ENCODE data around the gene GPR4. TPM values are rescaled to one million over a fixed set of nuclear protein-coding genes. Genes with fewer than 3 reads are reported as not detected.
A peak's percentile ranks its signal among the peaks of the same experiment; 100 is the strongest.
"Not testable (repeated sequence)": the region's sequence is repeated elsewhere in the genome, so short reads cannot be mapped to it uniquely, and the experiment has no call there.

Gene GPR4
- total RNA-seq, 1 donor from 2014 or later, result 5.4 TPM

DNA sequence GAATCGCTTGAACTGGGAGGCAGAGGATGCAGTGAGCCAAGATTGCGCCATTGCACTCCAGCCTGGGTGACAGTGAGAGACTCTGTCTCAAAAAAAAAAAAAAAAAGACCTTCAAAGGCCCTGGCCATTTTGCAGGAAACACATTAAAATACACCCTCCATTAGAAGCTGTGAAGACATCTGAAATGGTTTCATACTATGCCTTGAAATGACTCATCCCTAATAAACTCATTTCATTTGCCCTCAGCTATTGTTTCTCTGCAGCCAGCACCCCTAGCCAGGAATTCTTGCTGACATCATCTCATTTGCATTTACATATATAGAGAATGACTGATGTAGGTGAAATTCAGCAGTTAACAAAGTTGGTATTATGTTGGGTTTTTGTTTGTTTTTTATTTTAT lies 28.5 kb upstream of the GPR4 start:
- ATAC-seq (no peak), DNase-seq (ENCODE audit: missing footprints) (no peak)
- intact Hi-C loops (cut with DNase I), result no loop called here

DNA sequence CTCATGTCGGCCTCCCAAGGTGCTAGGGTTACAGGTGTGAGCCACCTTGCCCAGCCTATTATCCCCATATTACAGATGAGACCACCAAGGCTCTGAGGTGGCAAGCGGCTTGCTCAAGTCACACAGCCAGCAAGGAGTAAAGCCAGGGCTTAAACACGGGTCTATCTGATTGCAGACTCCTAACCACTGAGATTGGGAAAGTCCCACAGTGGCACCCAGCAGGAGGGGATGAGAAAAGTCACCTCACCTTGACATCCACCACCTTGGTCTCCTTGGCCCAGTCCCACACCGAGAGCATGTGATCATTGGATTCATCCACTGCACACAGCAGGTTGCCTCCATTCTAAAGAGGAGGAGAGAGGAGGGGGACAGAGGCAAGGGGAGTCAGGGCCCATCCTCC lies 27.7 kb upstream of the GPR4 start:
- DNase-seq (ENCODE audit: missing footprints), result no peak
- no peak for ATAC-seq
- intact Hi-C loops (cut with DNase I), result no loop called here

DNA sequence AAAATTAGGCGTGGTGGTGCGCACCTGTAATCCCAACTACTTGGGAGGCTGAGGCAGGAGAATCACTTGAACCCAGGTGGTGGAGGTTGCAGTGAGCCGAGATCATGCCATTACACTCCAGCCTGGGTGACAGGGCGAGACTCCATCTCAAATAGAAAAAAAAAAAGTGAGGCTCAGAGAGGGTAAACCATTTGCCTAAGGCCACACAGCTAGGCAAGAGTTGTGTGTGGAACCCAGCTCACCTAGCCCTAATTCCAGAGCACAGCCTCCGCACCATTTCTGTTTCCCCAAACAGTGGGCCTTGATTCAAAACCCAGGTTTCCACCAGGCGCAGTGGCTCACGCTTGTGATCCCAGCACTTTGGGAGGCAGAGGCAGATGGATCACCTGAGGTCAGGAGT lies 26.2 kb upstream of the GPR4 start:
- DNase-seq (ENCODE audit: missing footprints); ATAC-seq; intact Hi-C loops (cut with DNase I): not testable (repeated sequence)

DNA sequence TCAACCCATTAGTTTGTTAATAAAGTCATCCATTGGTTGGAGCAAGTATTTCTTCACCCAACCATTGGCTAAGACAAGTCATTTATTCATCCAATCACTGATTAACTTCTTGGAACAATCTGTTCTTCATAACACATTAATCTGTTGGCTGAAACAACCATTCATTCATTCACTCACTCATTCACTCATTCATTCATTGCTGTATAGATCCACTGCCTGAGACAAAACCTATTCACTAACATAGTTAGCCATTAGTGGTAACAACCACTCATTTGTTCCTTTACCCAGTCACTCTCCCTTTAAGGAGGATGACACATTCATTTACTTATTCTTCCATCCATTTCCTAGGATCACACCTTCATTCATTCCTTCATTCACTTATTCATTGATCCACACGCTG lies 22.0 kb upstream of the GPR4 start:
- intact Hi-C loops (cut with DNase I), result no loop called here
- DNase-seq (ENCODE audit: missing footprints) (no peak), ATAC-seq (no peak)

DNA sequence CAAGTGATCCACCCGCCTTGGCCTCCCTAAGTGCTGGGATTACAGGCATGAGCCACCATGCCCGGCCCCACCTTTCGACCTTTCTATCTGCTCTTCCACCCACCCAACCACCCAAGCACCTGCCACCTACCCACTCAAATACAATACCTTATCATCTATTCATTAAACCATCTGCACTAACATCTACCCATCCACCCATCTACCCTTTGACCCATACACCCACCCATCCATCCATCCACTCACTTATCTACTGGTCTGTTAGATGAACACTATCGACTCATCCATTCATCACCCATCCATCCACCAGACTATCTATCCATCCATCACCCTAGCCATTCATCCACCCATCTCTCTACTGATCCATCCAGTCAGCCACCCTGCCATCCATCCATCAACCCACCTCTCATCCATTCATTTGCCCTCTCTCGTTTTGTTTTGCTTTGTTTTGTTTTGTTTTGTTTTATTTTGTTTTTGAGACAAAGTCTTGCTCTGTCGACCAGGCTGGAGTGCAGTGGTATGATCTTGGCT lies 20.0 kb upstream of the GPR4 start:
- intact Hi-C loops (cut with DNase I), result no loop called here
- ATAC-seq, result no peak
- DNase-seq (ENCODE audit: missing footprints), result no peak

DNA sequence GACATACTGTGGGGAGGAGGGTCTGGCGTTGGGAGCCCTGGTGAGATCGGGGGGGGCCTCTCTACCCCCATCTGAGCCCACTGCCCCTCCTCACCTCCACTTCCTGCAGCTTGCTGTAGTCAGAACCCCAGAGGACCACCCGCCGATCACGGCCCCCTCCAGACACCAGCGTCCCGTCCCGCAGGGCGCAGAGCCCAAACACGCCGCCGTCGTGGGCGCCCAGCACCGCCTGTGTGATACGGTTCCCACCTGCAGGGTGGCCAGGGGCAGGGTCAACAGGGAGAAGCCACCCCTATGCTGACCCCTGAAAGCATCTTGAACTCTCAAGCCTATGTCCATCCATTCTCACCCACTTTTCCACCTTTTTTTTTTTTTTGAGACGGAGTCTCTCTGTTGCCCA lies 19.4 kb upstream of the GPR4 start:
- DNase-seq (ENCODE audit: missing footprints), result no peak
- no peak for ATAC-seq
- intact Hi-C loops (cut with DNase I), result no loop called here

DNA sequence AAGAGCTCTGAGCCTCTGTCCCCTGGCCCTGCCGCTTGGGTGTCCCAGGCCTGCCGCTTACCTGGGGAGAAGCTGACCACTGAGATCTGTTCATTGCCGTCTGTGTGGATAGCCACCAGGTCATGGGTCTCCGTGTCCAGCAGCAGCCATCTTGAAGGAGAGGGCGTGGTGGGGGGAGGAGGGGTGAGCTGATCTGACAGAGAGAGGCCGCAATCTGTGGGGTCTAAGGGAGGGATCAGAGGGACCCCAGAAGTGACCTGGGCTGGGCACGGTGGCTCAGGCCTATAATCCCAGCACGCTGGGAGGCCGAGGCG lies 14.6 kb upstream of the GPR4 start:
- intact Hi-C loops (cut with DNase I), result no loop called here
- DNase-seq (ENCODE audit: missing footprints) (no peak), ATAC-seq (no peak)

DNA sequence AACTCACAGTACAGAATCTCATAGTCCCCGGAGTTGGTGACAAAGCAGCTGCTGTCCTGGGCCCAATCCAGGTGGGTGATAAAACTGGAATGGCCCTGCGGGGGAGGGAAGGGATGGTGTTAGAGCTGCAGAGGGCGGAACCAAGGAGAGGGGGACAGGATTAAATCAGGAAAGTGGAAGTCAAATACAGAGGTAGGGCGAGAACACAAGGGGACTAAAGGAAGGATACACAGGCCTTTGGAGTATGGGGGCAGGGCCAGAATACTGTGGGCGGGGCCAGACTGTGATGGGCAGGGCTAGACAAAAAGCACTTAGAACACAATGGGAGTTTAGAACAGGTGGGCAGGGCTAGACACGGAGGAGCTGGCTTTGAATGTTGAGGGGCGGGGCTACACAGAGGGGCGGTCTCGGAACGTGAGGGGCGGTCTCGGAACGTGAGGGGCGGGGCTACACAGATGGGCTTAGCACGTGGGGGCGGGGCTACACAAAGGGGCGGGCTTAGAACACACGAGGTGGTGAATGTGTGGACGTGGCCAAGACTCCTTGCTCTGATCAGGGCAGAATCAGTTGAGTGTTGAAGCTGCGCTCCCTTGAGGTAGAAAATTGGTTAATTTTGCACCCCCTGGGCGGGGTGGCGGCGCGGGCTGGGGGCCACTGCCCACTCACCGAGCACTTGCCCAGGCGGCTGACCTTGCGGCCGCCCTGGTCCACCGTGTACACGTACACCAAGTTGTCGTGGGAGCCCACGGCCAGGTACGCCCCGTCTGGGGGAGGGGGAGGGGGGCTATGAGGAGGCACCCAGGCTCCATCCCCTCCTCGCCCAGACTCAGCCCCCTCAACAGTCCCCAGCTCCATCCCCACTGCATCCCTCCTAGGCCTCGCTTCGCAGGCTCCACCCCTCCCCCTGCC lies 14.0 kb upstream of the GPR4 start:
- DNase-seq (ENCODE audit: missing footprints) (peak; percentile 82), ATAC-seq (peak; percentile 79)
- intact Hi-C loops (cut with DNase I), result no loop called here

DNA sequence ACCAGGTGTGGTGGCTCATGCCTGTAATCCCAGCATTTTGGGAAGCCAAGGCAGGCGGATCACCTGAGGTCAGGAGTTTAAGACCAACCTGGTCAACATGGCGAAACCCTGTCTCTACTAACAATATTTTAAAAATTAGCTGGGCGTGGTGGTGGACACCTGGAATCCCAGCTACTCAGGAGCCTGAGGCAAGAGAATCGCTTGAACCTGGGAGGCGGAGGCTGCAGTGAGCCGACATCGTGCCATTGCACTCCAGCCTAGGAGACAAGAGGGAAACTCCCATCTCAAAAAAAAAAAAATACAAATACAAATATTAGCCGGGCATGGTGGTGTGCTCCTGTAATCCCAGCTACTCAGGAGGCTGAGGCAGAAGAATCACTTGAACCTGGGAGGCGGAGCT lies 13.0 kb upstream of the GPR4 start:
- ATAC-seq; intact Hi-C loops (cut with DNase I); DNase-seq (ENCODE audit: missing footprints): not testable (repeated sequence)

DNA sequence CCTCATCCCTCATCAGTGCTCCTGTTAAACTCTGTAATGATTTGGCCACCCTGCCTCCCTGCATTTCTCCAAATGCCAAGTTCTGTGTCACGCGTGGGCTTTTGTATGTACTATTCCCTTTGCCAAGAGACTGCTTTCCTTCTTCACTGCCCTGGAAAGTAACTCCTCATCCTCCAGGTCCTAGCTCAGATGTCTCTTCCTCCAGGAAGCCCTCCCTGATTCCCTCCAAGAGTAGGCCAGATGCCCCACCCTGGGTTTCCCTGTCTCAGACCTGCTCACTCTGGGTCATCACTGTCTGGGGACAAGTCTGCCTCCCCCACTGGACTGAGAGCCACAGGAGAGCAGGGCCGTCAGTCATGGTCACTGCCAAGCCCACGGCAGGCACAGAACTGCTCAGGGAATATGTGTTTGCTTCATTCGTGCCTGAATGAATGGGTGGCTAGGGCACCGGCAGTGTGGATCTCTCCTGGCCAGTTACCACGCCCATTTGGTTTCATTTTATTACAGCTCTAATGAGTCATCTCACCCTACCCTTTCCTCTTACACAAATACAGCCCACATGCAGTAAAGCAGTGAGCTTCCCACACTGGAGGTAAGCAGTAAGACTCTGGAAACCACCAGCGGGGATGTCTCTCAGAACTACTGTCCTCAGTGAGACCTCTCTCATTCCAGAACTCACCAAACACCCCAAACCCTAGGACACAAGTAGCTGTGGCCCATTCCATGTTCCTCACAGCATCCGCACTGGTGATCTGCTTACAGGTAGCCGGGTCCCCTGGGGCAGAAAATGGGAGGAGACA lies 12.1 kb upstream of the GPR4 start:
- ATAC-seq, result no peak
- DNase-seq (ENCODE audit: missing footprints), result no peak
- intact Hi-C loops (cut with DNase I), result no loop called here

DNA sequence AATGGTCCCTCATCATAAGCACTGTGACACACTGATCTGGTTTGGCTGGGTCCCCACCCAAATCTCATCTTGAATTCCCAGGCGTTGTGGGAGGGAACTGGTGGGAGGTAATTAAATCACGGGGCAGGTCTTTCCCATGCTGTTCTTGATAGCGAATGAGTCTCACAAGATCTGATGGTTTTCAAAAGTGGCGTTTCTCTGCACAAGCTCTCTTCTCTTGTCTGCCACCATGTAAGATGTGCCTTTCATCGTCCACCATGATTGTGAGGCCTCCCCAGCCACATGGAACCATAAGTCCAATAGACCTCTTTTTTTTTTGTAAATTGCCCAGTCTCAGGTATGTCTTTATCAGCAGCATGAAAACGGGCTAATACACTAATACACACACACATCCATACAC lies 6.9 kb upstream of the GPR4 start:
- ATAC-seq (no peak), DNase-seq (ENCODE audit: missing footprints) (no peak)
- intact Hi-C loops (cut with DNase I), result no loop called here

DNA sequence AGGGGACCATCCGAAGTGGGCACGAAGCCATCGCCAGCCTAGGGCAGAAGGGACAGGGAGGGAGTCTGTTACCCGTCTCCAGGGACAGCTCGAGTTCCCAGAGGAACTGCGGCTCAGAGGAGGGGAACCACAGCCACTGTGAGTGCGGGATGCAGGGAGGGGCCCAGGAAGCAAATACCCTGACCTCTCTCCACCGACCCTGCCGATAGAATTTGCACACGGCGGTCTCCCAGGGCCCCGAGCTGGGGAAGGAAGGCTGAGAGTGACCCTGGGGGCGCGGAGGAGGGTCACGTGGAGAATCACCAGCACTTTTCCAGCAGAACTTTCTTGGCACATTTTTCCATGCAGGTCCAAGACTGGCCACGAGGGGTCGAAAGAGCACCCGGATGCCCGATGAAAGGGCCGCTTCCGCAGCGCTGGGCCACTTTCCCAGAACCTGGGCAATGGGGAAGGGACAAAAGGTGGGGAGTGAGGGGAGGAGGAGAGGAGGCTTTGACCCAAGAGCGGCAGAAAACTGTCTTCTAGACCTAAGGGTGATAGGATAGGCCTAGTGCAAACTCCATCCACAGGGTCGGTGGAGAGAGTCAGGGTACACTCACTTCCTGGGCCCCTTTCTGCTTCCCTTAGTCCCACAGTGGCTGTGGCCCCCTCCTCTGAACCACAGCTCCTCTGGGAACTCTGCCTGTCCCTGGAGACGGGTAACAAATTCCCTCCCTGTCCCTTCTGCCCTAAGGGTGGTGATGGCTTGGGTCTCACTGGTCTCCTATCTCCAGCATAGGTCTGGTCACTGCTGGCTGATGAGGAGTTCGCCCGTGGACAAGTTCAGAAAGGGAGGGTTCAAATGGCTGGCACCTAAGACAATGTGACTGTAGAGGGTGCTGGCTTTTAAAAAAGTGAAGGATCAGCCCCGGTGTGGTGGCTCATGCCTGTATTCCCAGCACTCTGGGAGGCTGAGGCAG lies 5.3 kb upstream of the GPR4 start:
- intact Hi-C loops (cut with DNase I), result loop anchor here (1.0 kb wide), 1 partner anchor 34 kb away; no protein-coding TSS in a partner anchor

DNA sequence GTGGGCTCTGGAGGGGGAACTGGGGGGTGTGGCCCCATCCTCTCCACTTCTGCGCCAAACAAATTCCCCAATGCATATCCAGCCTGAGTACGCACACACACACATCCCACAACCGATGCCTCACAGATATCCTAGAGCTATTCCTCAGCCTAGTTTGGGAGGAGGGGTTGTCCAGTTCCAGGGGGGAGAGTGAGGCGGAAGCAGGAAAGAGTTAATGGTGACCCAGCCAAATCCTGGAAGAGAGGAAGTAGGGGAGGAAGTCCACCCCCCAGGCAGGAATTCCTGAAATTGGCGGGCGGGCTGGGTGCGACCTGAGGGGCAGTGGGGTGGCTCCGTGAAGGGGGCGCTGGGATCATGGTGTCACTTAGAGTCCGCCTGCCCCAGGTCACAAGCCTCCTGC lies 897 bp downstream of the GPR4 start:
- intact Hi-C loops (cut with DNase I), result loop anchor here (5.0 kb wide), 1 partner anchor 94 kb away; the partner anchor contains the start of gene VASP
- ATAC-seq, result peak; percentile 18
- no peak for DNase-seq (ENCODE audit: missing footprints)

More for the DNA sequence above, 5.3 kb upstream of the GPR4 start:
- DNase-seq (ENCODE audit: missing footprints) (peak; percentile 82), ATAC-seq (peak; percentile 78)

DNA sequence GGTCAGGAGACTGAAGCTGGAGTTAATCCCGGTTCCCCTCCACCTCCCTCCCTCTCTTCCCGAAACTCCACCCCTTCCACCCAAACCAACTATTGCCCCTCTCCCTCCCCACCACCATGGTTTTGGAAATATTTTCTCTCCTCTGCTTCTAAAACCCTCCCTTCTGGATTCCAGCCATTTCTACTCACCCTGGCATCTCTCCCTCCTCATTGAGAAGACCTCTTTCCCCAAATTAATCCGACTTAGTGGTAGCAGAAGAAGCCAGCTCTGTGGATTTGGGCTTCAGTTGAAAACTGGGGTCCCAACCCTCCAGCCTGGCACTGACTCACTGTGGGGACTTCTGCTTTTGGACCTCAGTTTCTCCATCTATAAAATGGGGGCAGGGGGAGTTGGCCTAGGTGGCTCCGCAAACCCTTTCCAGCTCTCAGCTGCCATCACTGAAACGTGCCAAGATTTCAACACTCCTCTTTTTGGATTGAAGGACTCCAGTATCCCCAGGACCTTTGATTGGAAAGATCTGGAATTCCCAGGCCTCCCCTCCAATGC lies 1.6 kb downstream of the GPR4 start:
- ATAC-seq (no peak), DNase-seq (ENCODE audit: missing footprints) (no peak)
- intact Hi-C loops (cut with DNase I), result loop anchor here (5.0 kb wide), 1 partner anchor 93 kb away; the partner anchor contains the start of gene VASP

DNA sequence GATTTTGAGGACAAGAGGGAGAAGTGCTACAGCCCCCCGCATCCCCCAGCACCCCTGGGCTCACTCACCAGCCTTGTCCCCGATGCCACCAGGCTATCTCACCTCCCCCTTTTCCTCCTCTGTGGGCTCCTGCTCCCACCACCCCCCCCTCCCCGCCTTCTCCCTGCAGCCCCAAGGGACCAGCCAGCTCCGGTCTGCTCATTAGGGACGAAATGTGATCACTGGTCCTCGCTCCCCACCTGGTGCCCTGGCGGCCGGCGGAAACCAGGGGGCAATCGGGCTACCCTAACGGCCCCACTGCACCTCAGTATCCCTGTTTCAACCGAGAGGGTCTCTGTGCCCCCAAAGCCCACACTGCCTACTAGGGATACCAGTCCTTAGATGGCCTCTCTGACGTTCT lies 2.7 kb downstream of the GPR4 start:
- intact Hi-C loops (cut with DNase I), result no loop called here
- no peak for ATAC-seq
- no peak for DNase-seq (ENCODE audit: missing footprints)

DNA sequence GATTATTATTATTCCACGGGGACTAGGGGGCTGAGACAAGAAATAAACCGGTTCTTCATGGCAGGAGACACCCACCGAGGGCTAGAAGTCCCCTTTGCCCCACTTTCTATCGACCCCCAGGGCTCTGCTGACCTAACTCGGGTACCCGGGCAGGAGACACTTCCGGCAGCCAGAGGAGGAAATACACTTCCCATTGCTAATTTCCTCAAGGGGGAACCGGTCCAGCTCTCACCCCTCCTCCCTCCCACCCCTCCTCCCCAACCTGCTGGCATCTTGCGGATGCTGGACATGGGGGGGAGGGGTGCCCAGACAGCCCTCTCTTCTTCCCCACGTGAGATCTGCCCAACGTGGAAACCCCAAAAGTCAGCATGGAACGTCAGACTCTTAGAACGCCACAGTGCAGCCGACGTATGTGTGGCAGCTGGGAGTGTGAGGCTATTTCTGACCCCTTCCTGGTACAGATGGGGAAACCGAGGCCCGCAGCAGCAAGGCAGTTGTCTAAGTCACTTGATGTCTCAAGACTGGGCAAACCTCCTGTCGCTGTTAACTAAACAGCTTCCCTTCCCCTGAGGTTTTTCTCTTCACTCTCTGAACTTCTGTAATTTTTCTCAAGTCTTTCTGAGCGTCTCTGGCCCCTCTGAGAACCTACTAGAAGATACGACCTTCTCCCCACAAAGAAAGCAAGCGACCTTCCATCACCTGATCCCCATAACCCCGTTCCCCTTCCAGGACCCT lies 3.6 kb downstream of the GPR4 start:
- no peak for DNase-seq (ENCODE audit: missing footprints)
- intact Hi-C loops (cut with DNase I), result no loop called here
- ATAC-seq, result no peak

DNA sequence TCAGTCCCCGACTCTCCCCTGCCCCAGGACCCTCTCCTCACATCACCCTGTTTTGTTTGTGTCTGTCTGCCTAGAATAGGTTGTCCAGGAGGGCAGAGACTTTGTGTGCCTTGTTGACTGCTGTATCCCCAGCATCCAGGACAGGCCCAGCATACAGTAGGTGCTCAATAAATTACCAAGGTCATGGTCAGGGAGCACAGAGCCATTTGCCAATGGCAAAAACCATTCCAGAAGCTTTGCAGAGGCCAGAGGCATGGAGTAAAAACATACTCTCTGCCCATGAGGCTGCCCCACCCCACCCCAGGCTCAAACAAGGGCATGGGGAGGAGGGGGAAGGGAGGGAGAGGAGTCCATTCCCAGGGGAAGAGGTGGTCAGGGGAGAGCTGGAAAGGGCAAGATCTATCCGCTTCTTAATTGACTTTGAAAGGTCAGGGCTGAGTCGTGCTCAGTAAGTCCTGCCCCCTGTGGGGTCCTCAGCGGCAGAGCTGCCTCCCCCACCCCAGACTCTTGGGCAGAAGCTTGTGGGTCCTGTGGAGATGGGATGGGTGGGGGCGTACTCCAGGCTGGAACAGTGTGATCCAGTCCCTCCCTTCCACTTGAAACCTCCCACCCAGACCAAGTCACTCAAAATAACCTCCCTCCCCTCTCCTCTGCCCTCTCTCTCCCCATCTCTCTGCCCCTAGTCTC lies 4.4 kb downstream of the GPR4 start:
- ATAC-seq (no peak), DNase-seq (ENCODE audit: missing footprints) (no peak)
- intact Hi-C loops (cut with DNase I), result no loop called here
